ENCODE measurements around the gene MACROD1.

- TF ChIP-seq, protein P1, sequence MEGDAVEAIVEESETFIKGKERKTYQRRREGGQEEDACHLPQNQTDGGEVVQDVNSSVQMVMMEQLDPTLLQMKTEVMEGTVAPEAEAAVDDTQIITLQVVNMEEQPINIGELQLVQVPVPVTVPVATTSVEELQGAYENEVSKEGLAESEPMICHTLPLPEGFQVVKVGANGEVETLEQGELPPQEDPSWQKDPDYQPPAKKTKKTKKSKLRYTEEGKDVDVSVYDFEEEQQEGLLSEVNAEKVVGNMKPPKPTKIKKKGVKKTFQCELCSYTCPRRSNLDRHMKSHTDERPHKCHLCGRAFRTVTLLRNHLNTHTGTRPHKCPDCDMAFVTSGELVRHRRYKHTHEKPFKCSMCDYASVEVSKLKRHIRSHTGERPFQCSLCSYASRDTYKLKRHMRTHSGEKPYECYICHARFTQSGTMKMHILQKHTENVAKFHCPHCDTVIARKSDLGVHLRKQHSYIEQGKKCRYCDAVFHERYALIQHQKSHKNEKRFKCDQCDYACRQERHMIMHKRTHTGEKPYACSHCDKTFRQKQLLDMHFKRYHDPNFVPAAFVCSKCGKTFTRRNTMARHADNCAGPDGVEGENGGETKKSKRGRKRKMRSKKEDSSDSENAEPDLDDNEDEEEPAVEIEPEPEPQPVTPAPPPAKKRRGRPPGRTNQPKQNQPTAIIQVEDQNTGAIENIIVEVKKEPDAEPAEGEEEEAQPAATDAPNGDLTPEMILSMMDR (IDR thresholded peaks at IDR 0.05): peak in 1 of 4 experiments; percentile 14
- no peak for TF ChIP-seq POLR2A (IDR thresholded peaks at IDR 0.05)
Observed at GRCh38 chr11:64088162-64089026, 77.5 kb downstream of the MACROD1 start.
